ENCODE results near the gene CACNG6.

The CACNG6 gene

DNA sequence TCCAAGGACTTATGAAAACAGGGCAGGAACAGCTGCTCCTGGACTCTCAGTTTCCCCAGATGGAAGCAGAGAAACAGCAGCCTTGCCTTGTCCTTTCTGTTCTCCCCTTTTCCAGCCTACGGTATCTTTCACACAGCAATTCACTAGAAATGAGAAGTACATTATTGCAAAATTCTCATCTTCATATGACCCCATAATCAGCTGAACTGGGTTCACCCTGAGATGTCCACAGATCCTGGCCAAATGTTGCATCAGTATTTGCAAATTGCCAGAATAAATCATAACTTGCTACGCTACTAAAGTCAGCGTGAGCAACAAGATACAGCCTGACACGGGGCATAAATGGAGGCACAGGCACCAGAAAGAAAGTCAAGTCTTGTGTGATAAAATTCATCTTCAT lies 56.2 kb downstream of the CACNG6 start:
- no peak for DNase-seq (ENCODE audit: low spot score)
